Activated T-helper 2 cell treated with anti-CD3 and anti-CD28 coated beads, Interferon-gamma antibody, Interleukin-2, Interleukin-4, amounts not matched to agents 10 μg/mL and 5 μg/mL and 100 μg/mL, durations not matched to agents 14 hours and 24 hours and 36 hours (primary cell): ENCODE results near the gene MMP25. TPM values are rescaled to one million over a fixed set of nuclear protein-coding genes. Genes with fewer than 3 reads are reported as not detected.

Experiments
- DNase-seq: peaks from one replicate; pipeline ENCODE4 v3.0.0; 2021; ENCODE audit warnings: low spot score
- H3K27ac Mint-ChIP-seq: one replicate; pipeline ENCODE4 v1.8.0; 2021; ENCODE audit warnings: mixed read lengths
- H3K27me3 Mint-ChIP-seq: one replicate; pipeline ENCODE4 v1.8.0; 2021; ENCODE audit warnings: low read depth, mixed read lengths
- H3K36me3 Mint-ChIP-seq: one replicate; pipeline ENCODE4 v1.8.0; 2021; ENCODE audit warnings: low read depth, mixed read lengths
- H3K4me1 Mint-ChIP-seq: one replicate; pipeline ENCODE4 v1.8.0; 2021; ENCODE audit warnings: low read depth, mixed read lengths
- H3K4me3 Mint-ChIP-seq: one replicate; pipeline ENCODE4 v1.8.0; 2021; ENCODE audit warnings: low read depth, mild to moderate bottlenecking, moderate library complexity, mixed read lengths
- H3K9me3 Mint-ChIP-seq: one replicate; pipeline ENCODE4 v1.8.0; 2021; ENCODE audit warnings: mixed read lengths
- intact Hi-C: fragments of 100-400 bp; cut with micrococcal nuclease; formaldehyde crosslinking; loops from one replicate; pipeline ENCODE4 v1.15.1; 2023
- total RNA-seq: library from RNA; stranded (reverse); gene quantifications from 2 replicates; pipeline ENCODE4 v1.2.3, GENCODE V29; 2022

MMP25 gene
- total RNA-seq, 1 donor from 2014 or later = 7.7 TPM

DNA sequence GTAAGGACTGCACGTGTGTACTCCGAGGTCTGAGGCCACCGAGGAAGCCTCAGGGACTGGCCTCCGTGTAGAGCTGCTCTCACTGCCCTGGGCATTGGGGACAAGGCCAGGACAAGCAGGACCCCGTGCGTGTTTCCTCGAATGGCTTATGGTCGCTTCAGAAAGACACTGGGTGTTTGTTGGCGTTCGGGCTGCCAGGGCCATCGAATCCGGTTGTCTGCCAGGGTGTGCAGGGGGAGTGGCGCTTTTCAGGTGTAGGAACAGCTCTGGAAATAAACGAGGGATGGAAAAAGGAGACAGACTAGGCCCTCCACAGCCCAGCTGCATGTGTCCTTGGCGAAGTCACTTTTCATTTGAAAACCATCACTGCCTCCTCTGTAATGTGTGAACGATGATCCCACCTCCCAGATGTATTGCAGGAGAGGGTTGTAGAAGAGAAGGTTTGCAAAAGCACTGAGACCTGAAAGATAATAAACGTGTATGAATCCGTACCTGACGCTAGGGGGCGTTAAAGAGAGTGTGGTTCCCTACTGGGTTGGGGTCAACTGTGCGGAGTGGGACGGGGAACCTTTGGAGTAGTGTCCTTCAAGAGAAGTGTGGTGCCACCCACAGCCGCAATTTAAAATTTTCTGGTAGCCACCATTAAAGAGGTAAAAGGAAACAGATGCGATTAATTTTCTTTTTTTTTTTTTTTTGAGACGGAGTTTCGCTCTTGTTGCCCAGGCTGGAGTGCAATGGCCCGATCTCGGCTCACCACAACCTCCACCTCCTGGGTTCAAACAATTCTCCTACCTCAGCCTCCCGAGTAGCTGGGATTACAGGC lies 54.9 kb downstream of the MMP25 start:
- H3K27ac Mint-ChIP-seq = peak overlapping the region; percentile 78
- intact Hi-C loops = loop anchor here (2.0 kb wide), 2 partner anchors 26 to 42 kb away; no protein-coding TSS in a partner anchor
- H3K9me3 Mint-ChIP-seq = no peaks in the 10 kb centered on the region
- H3K27me3 Mint-ChIP-seq = peaks cover 4% of the 10 kb centered on the region
- peaks cover 27% of the 10 kb centered on the region for H3K4me1 Mint-ChIP-seq
- peak overlapping the region; percentile 71 for H3K4me3 Mint-ChIP-seq
- no peaks in the 10 kb centered on the region for H3K36me3 Mint-ChIP-seq
- DNase-seq = peak; percentile 35

DNA sequence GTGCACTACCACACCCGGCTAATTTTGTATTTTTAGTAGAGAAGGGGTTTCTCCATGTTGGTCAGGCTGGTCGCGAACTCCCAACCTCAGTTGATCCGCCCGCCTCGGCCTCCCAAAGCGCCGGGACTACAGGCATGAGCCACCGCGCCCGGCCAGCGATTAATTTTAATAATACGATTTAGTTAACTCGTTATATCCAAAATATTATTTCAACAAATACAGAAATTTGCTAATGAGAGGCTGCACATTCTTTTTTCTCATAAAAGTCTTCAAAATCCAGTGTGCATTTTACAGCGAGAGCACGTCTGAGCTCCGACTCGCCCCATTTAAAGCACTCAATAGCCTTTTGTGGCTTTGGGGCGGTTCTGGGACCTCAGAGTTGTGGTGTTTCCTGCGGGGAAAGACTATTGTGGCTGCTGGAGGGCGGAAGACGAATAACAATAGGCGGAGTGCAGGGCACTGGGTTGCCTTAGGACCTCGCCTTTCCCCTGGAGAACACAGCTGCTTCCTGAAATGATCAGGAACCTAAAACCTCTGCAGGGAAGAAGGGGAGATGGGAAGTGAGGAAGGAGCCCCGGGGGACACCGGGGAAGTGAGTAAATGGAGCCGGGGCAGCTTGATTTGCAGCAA lies 55.6 kb downstream of the MMP25 start:
- Mint-ChIP-seq H3K4me1 (peaks cover 27% of the 10 kb centered on the region), H3K27me3 (peaks cover 4% of the 10 kb centered on the region), H3K36me3 (no peaks in the 10 kb centered on the region), H3K9me3 (no peaks in the 10 kb centered on the region), H3K27ac (peak overlapping the region; percentile 64), H3K4me3 (peak overlapping the region; percentile 69)
- intact Hi-C loops = loop anchor here (2.0 kb wide), 2 partner anchors 27 to 43 kb away; no protein-coding TSS in a partner anchor
- DNase-seq = no peak

DNA sequence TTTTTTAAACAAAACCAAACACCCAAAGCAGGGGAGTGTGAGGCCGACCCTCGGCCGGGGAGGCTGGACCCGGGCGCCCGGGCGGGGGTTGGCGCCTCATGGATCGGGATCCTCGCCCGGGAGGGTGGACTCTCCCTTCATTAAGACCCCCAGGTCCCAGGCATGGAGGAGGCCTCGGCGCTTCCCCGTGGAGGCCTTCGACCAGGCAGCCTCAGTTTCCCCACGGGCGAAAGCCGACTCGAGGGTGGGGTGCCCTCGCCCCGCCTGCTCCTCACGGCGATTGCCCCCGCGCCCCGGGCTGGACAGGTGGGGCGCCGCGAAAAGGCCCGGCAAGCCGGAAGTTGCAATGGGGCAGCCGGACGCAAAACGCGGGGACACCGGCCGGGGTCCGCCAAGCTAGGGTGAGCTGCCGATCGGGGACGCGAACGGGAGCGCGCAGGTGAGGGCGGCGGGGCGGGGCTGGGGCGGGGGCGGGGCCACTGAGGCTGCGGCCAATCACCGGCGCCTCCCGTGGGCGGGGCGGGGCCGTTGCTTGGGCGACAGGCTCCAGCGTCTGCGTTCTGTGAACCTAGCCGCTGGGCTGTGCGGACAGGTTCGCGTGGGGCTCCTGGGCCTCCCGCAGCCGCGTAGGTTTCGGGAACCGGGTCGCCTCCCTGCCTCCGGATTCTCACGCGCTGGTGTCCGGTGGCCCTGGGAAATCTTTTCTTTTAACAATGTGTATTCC lies 60.0 kb downstream of the MMP25 start:
- intact Hi-C loops = loop anchor here (1.0 kb wide), 2 partner anchors 18 to 23 kb away; no protein-coding TSS in a partner anchor
- H3K36me3 Mint-ChIP-seq = no peaks in the 10 kb centered on the region
- peak overlapping the region; percentile 93 for H3K27ac Mint-ChIP-seq

More for the DNA sequence above, 60.0 kb downstream of the MMP25 start:
- Mint-ChIP-seq H3K4me3 (peak overlapping the region; percentile 84), H3K27me3 (peaks cover 2% of the 10 kb centered on the region), H3K9me3 (no peaks in the 10 kb centered on the region), H3K4me1 (peaks cover 17% of the 10 kb centered on the region)
- DNase-seq = peak; percentile 87

Other genes starting within 250 kb of the MMP25 start
- gene PRSS41, start 248.1 kb upstream of the MMP25 start, total RNA-seq = not detected in 2 replicates
- 11.4 and 11.5 TPM in 2 replicates for gene PRSS21, start 229.3 kb upstream of the MMP25 start, total RNA-seq
- 7.7 and 8.6 TPM in 2 replicates for gene ZG16B, start 216.3 kb upstream of the MMP25 start, total RNA-seq
- gene PRSS22, start 188.4 kb upstream of the MMP25 start, total RNA-seq = not detected in 2 replicates
- gene FLYWCH2, start 163.3 kb upstream of the MMP25 start, total RNA-seq = 21.0 and 23.6 TPM in 2 replicates
- 65.4 and 67.4 TPM in 2 replicates for gene FLYWCH1, start 134.6 kb upstream of the MMP25 start, total RNA-seq
- gene KREMEN2, start 82.3 kb upstream of the MMP25 start, total RNA-seq = 0.09 TPM in 1 of 2 replicates, not detected in the other
- gene PAQR4, start 77.2 kb upstream of the MMP25 start, total RNA-seq = 46.9 and 49.9 TPM in 2 replicates
- 102 and 106 TPM in 2 replicates for gene PKMYT1, start 66.1 kb upstream of the MMP25 start, total RNA-seq
- 0.11 and 0.14 TPM in 2 replicates for gene CLDN9, start 33.6 kb upstream of the MMP25 start, total RNA-seq
- not detected in 2 replicates for gene CLDN6, start 28.4 kb upstream of the MMP25 start, total RNA-seq
- 9.6 and 11.6 TPM in 2 replicates for gene TNFRSF12A, start 26.2 kb upstream of the MMP25 start, total RNA-seq
- 29.9 and 30.3 TPM in 2 replicates for gene HCFC1R1, start 22.6 kb upstream of the MMP25 start, total RNA-seq
- 59.0 and 59.1 TPM in 2 replicates for gene THOC6, start 22.5 kb upstream of the MMP25 start, total RNA-seq
- gene BICDL2, start 9.6 kb upstream of the MMP25 start, total RNA-seq = 0.71 and 0.84 TPM in 2 replicates
- gene IL32, start 19.1 kb downstream of the MMP25 start, total RNA-seq = 773 and 798 TPM in 2 replicates
- not detected in 2 replicates for gene ZSCAN10, start 52.7 kb downstream of the MMP25 start, total RNA-seq
- 0.09 and 0.18 TPM in 2 replicates for gene ZNF205, start 66.0 kb downstream of the MMP25 start, total RNA-seq
- 9.1 and 9.3 TPM in 2 replicates for gene ZNF213, start 88.5 kb downstream of the MMP25 start, total RNA-seq
- gene OR1F1, start 141.6 kb downstream of the MMP25 start, total RNA-seq = not detected in 2 replicates
- gene ZNF200, start 188.6 kb downstream of the MMP25 start, total RNA-seq = 11.0 and 12.2 TPM in 2 replicates
- gene MEFV, start 210.1 kb downstream of the MMP25 start, total RNA-seq = 0.18 TPM in 1 of 2 replicates, not detected in the other
- 22.9 and 26.6 TPM in 2 replicates for gene ZNF263, start 236.9 kb downstream of the MMP25 start, total RNA-seq